ENCODE measurements around the gene PTP4A1. TPM values are rescaled to one million over a fixed set of nuclear protein-coding genes. Genes with fewer than 3 reads are reported as not detected.

Gene PTP4A1
- total and polyA plus RNA-seq, 2 of the 13 experiments (the other 11 are each of a cell fraction or from before 2014, with no cell fraction given), result 141 to 376 TPM

- TF ChIP-seq YY1 (IDR thresholded peaks at IDR 0.05; ENCODE audit: insufficient read depth, insufficient replicate concordance, low read depth, low read length), result peak; percentile 66
- peak; percentile 77; the same call in 1 of the 2 replicates for TF ChIP-seq SNAPC2 (CRISPR knock-in tag; IDR thresholded peaks at IDR 0.05)
- TF ChIP-seq, protein P1, sequence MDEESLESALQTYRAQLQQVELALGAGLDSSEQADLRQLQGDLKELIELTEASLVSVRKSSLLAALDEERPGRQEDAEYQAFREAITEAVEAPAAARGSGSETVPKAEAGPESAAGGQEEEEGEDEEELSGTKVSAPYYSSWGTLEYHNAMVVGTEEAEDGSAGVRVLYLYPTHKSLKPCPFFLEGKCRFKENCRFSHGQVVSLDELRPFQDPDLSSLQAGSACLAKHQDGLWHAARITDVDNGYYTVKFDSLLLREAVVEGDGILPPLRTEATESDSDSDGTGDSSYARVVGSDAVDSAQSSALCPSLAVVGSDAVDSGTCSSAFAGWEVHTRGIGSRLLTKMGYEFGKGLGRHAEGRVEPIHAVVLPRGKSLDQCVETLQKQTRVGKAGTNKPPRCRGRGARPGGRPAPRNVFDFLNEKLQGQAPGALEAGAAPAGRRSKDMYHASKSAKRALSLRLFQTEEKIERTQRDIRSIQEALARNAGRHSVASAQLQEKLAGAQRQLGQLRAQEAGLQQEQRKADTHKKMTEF (CRISPR knock-in tag; IDR thresholded peaks at IDR 0.05), result peak; percentile 87
- peak; percentile 75; the same call in 1 of the 2 replicates for TF ChIP-seq YEATS4 (CRISPR knock-in tag; IDR thresholded peaks at IDR 0.05; ENCODE audit: borderline replicate concordance)
- no peak for TF ChIP-seq ZNF33B (CRISPR knock-in tag; IDR thresholded peaks at IDR 0.05)
- TF ChIP-seq DNMT1 (CRISPR knock-in tag; IDR thresholded peaks at IDR 0.05), result peak; percentile 83; the same call in 1 of the 2 replicates
- no peak for TF ChIP-seq HNF4G (IDR thresholded peaks at IDR 0.05; ENCODE audit: borderline replicate concordance, low read depth, low read length)
- TF ChIP-seq HNF4G (CRISPR knock-in tag; IDR thresholded peaks at IDR 0.05; ENCODE audit: borderline replicate concordance, low read depth), result no peak
- TF ChIP-seq IRF1 (CRISPR knock-in tag; IDR thresholded peaks at IDR 0.05; ENCODE audit: low read depth), result no peak
- TF ChIP-seq, protein P2, sequence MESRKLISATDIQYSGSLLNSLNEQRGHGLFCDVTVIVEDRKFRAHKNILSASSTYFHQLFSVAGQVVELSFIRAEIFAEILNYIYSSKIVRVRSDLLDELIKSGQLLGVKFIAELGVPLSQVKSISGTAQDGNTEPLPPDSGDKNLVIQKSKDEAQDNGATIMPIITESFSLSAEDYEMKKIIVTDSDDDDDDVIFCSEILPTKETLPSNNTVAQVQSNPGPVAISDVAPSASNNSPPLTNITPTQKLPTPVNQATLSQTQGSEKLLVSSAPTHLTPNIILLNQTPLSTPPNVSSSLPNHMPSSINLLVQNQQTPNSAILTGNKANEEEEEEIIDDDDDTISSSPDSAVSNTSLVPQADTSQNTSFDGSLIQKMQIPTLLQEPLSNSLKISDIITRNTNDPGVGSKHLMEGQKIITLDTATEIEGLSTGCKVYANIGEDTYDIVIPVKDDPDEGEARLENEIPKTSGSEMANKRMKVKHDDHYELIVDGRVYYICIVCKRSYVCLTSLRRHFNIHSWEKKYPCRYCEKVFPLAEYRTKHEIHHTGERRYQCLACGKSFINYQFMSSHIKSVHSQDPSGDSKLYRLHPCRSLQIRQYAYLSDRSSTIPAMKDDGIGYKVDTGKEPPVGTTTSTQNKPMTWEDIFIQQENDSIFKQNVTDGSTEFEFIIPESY (CRISPR knock-in tag; IDR thresholded peaks at IDR 0.05), result peak; percentile 27; the same call in 1 of the 2 replicates
- TF ChIP-seq NR1H2 (CRISPR knock-in tag; IDR thresholded peaks at IDR 0.05; ENCODE audit: borderline replicate concordance, low read depth), result no peak
- no peak; the same call in none of the 2 replicates for TF ChIP-seq SALL2 (CRISPR knock-in tag; IDR thresholded peaks at IDR 0.05)
- 0 out of 2 replicates have a peak, but pooled peaks have one; percentile 35 for TF ChIP-seq ZBTB2 (CRISPR knock-in tag; IDR thresholded peaks at IDR 0.05; ENCODE audit: low read depth)
- TF ChIP-seq, protein P3, sequence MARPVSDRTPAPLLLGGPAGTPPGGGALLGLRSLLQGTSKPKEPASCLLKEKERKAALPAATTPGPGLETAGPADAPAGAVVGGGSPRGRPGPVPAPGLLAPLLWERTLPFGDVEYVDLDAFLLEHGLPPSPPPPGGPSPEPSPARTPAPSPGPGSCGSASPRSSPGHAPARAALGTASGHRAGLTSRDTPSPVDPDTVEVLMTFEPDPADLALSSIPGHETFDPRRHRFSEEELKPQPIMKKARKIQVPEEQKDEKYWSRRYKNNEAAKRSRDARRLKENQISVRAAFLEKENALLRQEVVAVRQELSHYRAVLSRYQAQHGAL (CRISPR knock-in tag; IDR thresholded peaks at IDR 0.05; ENCODE audit: not compliant biosample characterization), result peak; percentile 63
- TF ChIP-seq, protein P4, sequence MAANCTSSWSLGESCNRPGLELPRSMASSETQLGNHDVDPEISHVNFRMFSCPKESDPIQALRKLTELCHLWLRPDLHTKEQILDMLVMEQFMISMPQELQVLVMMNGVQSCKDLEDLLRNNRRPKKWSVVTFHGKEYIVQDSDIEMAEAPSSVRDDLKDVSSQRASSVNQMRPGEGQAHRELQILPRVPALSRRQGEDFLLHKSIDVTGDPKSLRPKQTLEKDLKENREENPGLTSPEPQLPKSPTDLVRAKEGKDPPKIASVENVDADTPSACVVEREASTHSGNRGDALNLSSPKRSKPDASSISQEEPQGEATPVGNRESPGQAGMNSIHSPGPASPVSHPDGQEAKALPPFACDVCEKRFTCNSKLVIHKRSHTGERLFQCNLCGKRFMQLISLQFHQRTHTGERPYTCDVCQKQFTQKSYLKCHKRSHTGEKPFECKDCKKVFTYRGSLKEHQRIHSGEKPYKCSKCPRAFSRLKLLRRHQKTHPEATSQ (CRISPR knock-in tag; IDR thresholded peaks at IDR 0.05; ENCODE audit: borderline replicate concordance), result peak; percentile 92; the same call in 1 of the 2 replicates
- TF ChIP-seq, protein P5, sequence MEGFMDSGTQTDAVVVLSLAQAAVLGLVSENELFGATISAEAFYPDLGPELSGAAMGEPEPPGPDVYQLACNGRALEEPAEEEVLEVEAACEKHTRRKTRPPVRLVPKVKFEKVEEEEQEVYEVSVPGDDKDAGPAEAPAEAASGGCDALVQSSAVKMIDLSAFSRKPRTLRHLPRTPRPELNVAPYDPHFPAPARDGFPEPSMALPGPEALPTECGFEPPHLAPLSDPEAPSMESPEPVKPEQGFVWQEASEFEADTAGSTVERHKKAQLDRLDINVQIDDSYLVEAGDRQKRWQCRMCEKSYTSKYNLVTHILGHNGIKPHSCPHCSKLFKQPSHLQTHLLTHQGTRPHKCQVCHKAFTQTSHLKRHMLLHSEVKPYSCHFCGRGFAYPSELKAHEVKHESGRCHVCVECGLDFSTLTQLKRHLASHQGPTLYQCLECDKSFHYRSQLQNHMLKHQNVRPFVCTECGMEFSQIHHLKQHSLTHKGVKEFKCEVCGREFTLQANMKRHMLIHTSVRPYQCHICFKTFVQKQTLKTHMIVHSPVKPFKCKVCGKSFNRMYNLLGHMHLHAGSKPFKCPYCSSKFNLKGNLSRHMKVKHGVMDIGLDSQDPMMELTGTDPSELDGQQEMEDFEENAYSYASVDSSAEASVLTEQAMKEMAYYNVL (CRISPR knock-in tag; IDR thresholded peaks at IDR 0.05; ENCODE audit: borderline replicate concordance), result peak; percentile 64; the same call in 1 of the 2 replicates
These were observed 26.1 kb downstream of the PTP4A1 start (continued) for GRCh38 chr6:63598049-63599036.
